ENCODE measurements around the gene PUM2. TPM values are rescaled to one million over a fixed set of nuclear protein-coding genes. Genes with fewer than 3 reads are reported as not detected.

The PUM2 gene
- total RNA-seq, 4 donors from 2014 or later, result 62.0 to 78.2 (median 73.5) TPM

GRCh38 chr2:20227894-20228505 is 122.6 kb downstream of the PUM2 start:
- peaks cover 0 to 27% (median 12%) of the 10 kb centered on the region in 4 donors for H3K4me1 ChIP-seq
- no peak for TF ChIP-seq CTCF (IDR thresholded peaks at IDR 0.05)
- TF ChIP-seq EP300 (IDR thresholded peaks at IDR 0.05), result no peak
- TF ChIP-seq POLR2A (IDR thresholded peaks at IDR 0.05), result no peak
- no peak overlapping the region for H3K4me3 ChIP-seq
- 88 to 92% methylated on average over 10 of the region's 10 CpGs for WGBS, 2 donors
- no peaks in the 10 kb centered on the region for H3K9me3 ChIP-seq
- no peak for DNase-seq (ENCODE audit: low spot score in 2 of 2)
- no peaks in the 10 kb centered on the region for H3K36me3 ChIP-seq
- H3K27ac ChIP-seq, result no peak overlapping the region
- peaks cover 0 to 29% of the 10 kb centered on the region in 2 donors for H3K27me3 ChIP-seq

- no peak overlapping the region for H3K4me3 ChIP-seq
- peaks cover 0 to 29% (median 12%) of the 10 kb centered on the region in 4 donors for H3K4me1 ChIP-seq
- no peak for DNase-seq (ENCODE audit: low spot score in 2 of 2)
- no peak overlapping the region for H3K27ac ChIP-seq
- no peaks in the 10 kb centered on the region for H3K36me3 ChIP-seq
- peaks cover 0 to 29% of the 10 kb centered on the region in 2 donors for H3K27me3 ChIP-seq
- TF ChIP-seq EP300 (IDR thresholded peaks at IDR 0.05) (no peak), POLR2A (IDR thresholded peaks at IDR 0.05) (no peak), CTCF (IDR thresholded peaks at IDR 0.05) (no peak)
- 91 to 92% methylated on average over 14 of the region's 14 CpGs for WGBS, 2 donors
- H3K9me3 ChIP-seq, result no peaks in the 10 kb centered on the region
Observed at GRCh38 chr2:20226152-20226545, 124.5 kb downstream of the PUM2 start.

- DNase-seq (ENCODE audit: low spot score in 2 of 2), result no peak
- Histone ChIP-seq H3K27ac (peak overlapping the region in 1 of 4 donors; percentile 73), H3K36me3 (no peaks in the 10 kb centered on the region), H3K9me3 (no peaks in the 10 kb centered on the region), H3K4me3 (peak overlapping the region; percentile 35 to 62 (median 51)), H3K27me3 (peaks cover 0 to 29% of the 10 kb centered on the region in 2 donors), H3K4me1 (peaks cover 0 to 29% (median 12%) of the 10 kb centered on the region in 4 donors)
- TF ChIP-seq EP300 (IDR thresholded peaks at IDR 0.05) (no peak), CTCF (IDR thresholded peaks at IDR 0.05) (peak; percentile 9 to 60 (median 40))
- 14% methylated on average over 29 to 38 of the region's 66 CpGs for WGBS, 2 donors
Observed at GRCh38 chr2:20225294-20226151, 125.1 kb downstream of the PUM2 start.

GRCh38 chr2:20224716-20225293 is 125.8 kb downstream of the PUM2 start, which contains the start of gene SDC1:
TSS of gene SDC1 (minus strand) at chr2:20225130. CDS start at chr2:20224867, 263 bp downstream.
- WGBS, 2 donors, result 1% methylated on average over 15 to 27 of the region's 65 CpGs
- no peak for DNase-seq (ENCODE audit: low spot score in 2 of 2)
- peak within 1 kb of the TSS; percentile 35 to 62 (median 51) for H3K4me3 ChIP-seq
- peaks cover 0 to 29% (median 12%) of the 10 kb centered on the region in 4 donors for H3K4me1 ChIP-seq
- TF ChIP-seq CTCF (IDR thresholded peaks at IDR 0.05) (no peak), EP300 (IDR thresholded peaks at IDR 0.05) (no peak), POLR2A (IDR thresholded peaks at IDR 0.05) (no peak)
- peak within 1 kb of the TSS in 1 of 4 donors; percentile 73 for H3K27ac ChIP-seq
- H3K27me3 ChIP-seq, result peaks cover 0 to 29% of the 10 kb centered on the region in 2 donors
- H3K9me3 ChIP-seq, result no peaks in the 10 kb centered on the region
- no peaks in the 10 kb centered on the region for H3K36me3 ChIP-seq

All from tibial nerve (tissue), 4 donors.